Ovary (tissue), 9 donors: ENCODE measurements around the gene KAT6B. TPM values are rescaled to one million over a fixed set of nuclear protein-coding genes. Genes with fewer than 3 reads are reported as not detected.

Experiments used
- DNase-seq, 5 donors: peaks; one replicate each; pipeline ENCODE4 v3.0.0-alpha.2; 2019 to 2020
- H3K27ac ChIP-seq, 2 donors: fragments of 200-600 bp; one replicate each; pipeline versions ENCODE4 v1.5.1 to v1.8.0; 2019 to 2022
- H3K27me3 ChIP-seq: fragments of 200-600 bp; one replicate; pipeline ENCODE4 v1.8.0; 2022
- H3K36me3 ChIP-seq: fragments of 200-600 bp; sonication (generic); one replicate; pipeline ENCODE4 v1.5.1; 2019
- H3K4me1 ChIP-seq: one replicate; pipeline ENCODE4 v1.8.1; 2013; ENCODE audit warnings: mild to moderate bottlenecking, moderate library complexity; ENCODE audit not compliant: insufficient read depth
- H3K4me3 ChIP-seq: fragments of 200-600 bp; sonication (generic); one replicate; pipeline ENCODE4 v1.5.1; 2017
- H3K9me3 ChIP-seq, 2 donors: fragments of 200-600 bp in 1 of 2; sonication (generic) in 1 of 2; one replicate each; pipeline versions ENCODE4 v1.5.1 to v1.8.1; 2013 to 2019; ENCODE audit warnings: mild to moderate bottlenecking in 1 of 2, moderate library complexity in 1 of 2
- CTCF ChIP-seq, 3 donors: fragments of 450-650 bp in 2 of 3; fragments of 200-600 bp in 1 of 3; IDR thresholded peaks; one replicate each; pipeline versions ENCODE4 v1.5.1 to v1.8.0; 2016 to 2022; ENCODE audit warnings: antibody characterized with exemption in 3 of 3, mild to moderate bottlenecking in 1 of 3
- EP300 ChIP-seq: sonication (generic); formaldehyde crosslinking; IDR thresholded peaks from one replicate; pipeline ENCODE4 v1.6.1; 2017; ENCODE audit warnings: antibody characterized with exemption
- POLR2A ChIP-seq: fragments of 450-650 bp; IDR thresholded peaks from one replicate; pipeline ENCODE4 v1.6.1; 2017; ENCODE audit warnings: antibody characterized with exemption, mild to moderate bottlenecking, moderate library complexity
- WGBS, 3 donors: extraction: QIAGEN DNeasy Blood & Tissue Kit in 1 of 3; methylation state at CpG; one replicate each; pipeline versions ENCODE4 v1.1.5 to v1.1.7; 2013 to 2017; 5-methylcytosine and 5-hydroxymethylcytosine counted together
- intact Hi-C, 4 donors: fragments of 100-400 bp; cut with DNase I; formaldehyde crosslinking; loops; one replicate each; pipeline versions ENCODE4 v1.11.0 to v1.15.1; 2022 to 2023
- polyA plus RNA-seq, 2 donors: library from polyadenylated mRNA; stranded (reverse); fragments of 200-250 nt in 1 of 2; fragments of 350-450 nt in 1 of 2; fragmentation: Illumina TruSeq in 1 of 2; extraction: RNeasy Lipid Tissue Mini Kit (QIAGEN cat#74804) in 1 of 2; gene quantifications; one replicate each; pipeline ENCODE4 v1.2.3, GENCODE V29; 2013 to 2014
- total RNA-seq, 7 donors: library from RNA; depleted of rRNA in 2 of 7; stranded (reverse); fragments of >200 nt in 2 of 7; fragmentation: NEBNext Ultra II Directional in 3 of 7; extraction: Animal tissue kit (Norgen Biotek cat#: 25700) in 3 of 7; gene quantifications; one replicate each; pipeline versions ENCODE4 v1.1.0 to v1.2.4, GENCODE V29; 2016 to 2023
- donor health status: DM: no; HTN: no; CAD: no; lungs with moderate emphysema.
- donor health status: DM: no; HTN: no; CAD: no.
- donor health status: Bipolar disorder and iron deficiency.
- donor health status: DM: yes; HTN: yes; CAD: no.
- donor health status: DM: no; HTN: no; CAD: no.
- donor health status: DM: yes; HTN: yes; CAD: no.

The KAT6B gene
- total and polyA plus RNA-seq, 9 donors: 14.9 to 61.6 (median 49.2) TPM

GRCh38 chr10:74960670-74961069 lies 134.3 kb downstream of the KAT6B start:
- WGBS, 3 donors: 68 to 86% (median 79%) methylated on average over 2 of the region's 2 CpGs
- H3K36me3 ChIP-seq: no peaks in the 10 kb centered on the region
- TF ChIP-seq POLR2A (no peak), CTCF (IDR thresholded peaks at IDR 0.05) (no peak), EP300 (no peak)
- DNase-seq: no peak
- intact Hi-C loops: no loop called here
- peaks cover 2% of the 10 kb centered on the region for H3K4me1 ChIP-seq
- no peak overlapping the region for H3K4me3 ChIP-seq
- no peak overlapping the region for H3K27ac ChIP-seq
- no peaks in the 10 kb centered on the region for H3K27me3 ChIP-seq
- no peaks in the 10 kb centered on the region for H3K9me3 ChIP-seq

GRCh38 chr10:74962517-74962916 lies 136.1 kb downstream of the KAT6B start:
- WGBS, 3 donors: 87 to 92% (median 88%) methylated on average over 4 of the region's 4 CpGs
- DNase-seq: no peak
- intact Hi-C loops: no loop called here
- Histone ChIP-seq H3K27me3 (no peaks in the 10 kb centered on the region), H3K27ac (no peak overlapping the region), H3K4me1 (no peaks in the 10 kb centered on the region), H3K9me3 (no peaks in the 10 kb centered on the region), H3K36me3 (no peaks in the 10 kb centered on the region), H3K4me3 (no peak overlapping the region)
- TF ChIP-seq CTCF (IDR thresholded peaks at IDR 0.05) (no peak), EP300 (no peak), POLR2A (no peak)

DNA sequence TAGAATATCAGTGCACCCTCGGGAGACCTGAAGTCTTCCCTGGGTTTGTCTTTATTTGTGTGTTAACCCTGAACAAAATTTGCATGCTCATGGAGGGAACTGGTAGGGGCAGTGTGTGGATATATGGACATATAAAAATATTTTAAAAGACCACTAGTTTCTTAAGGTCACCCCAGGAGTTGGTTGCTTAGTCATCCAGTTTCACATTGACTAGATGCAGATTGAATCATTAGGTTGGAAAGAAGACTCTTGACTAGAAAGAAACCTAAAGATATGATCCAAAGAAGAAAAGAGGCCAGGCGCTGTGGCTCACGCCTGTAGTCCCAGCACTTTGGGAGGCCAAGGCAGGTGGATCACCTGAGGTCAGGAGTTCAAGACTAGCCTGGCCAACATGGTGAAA lies 137.1 kb downstream of the KAT6B start:
- Histone ChIP-seq H3K27ac (no peak overlapping the region), H3K4me1 (no peaks in the 10 kb centered on the region), H3K9me3 (no peaks in the 10 kb centered on the region), H3K27me3 (no peaks in the 10 kb centered on the region), H3K36me3 (no peaks in the 10 kb centered on the region), H3K4me3 (no peak overlapping the region)
- 88 to 97% (median 93%) methylated on average over 3 of the region's 3 CpGs for WGBS, 3 donors
- intact Hi-C loops: no loop called here
- TF ChIP-seq CTCF (IDR thresholded peaks at IDR 0.05) (no peak), POLR2A (no peak), EP300 (no peak)
- DNase-seq: no peak

- 35 to 39% (median 37%) methylated on average over 5 of the region's 5 CpGs for WGBS, 3 donors
- no peak overlapping the region for H3K4me3 ChIP-seq
- no peaks in the 10 kb centered on the region for H3K27me3 ChIP-seq
- no peak for DNase-seq
- H3K27ac ChIP-seq: peak overlapping the region in 1 of 2 donors; percentile 11
- no peaks in the 10 kb centered on the region for H3K9me3 ChIP-seq
- H3K4me1 ChIP-seq: peaks cover 3% of the 10 kb centered on the region
- intact Hi-C loops: no loop called here
- H3K36me3 ChIP-seq: no peaks in the 10 kb centered on the region
- TF ChIP-seq POLR2A (no peak), EP300 (no peak), CTCF (IDR thresholded peaks at IDR 0.05) (no peak)
These were observed 141.7 kb downstream of the KAT6B start for GRCh38 chr10:74967911-74968666.
